Parathyroid adenoma (tissue), 2 donors: ENCODE data around the gene TWF1.
"Not testable (repeated sequence)": the region's sequence is repeated elsewhere in the genome, so short reads cannot be mapped to it uniquely, and the experiment has no call there.

Source experiments
- H2AFZ ChIP-seq: fragments of 300-600 bp; sonication (generic); one replicate; pipeline ENCODE4 v1.7.0; 2017; ENCODE audit warnings: antibody characterized with exemption, mild to moderate bottlenecking
- H3K27ac ChIP-seq: fragments of 300-600 bp; sonication (generic); one replicate; pipeline ENCODE4 v1.7.0; 2017
- H3K27me3 ChIP-seq: fragments of 300-600 bp; sonication (generic); one replicate; pipeline ENCODE4 v1.7.0; 2017; ENCODE audit warnings: low read length; ENCODE audit not compliant: control insufficient read depth, insufficient read depth
- H3K36me3 ChIP-seq: fragments of 300-600 bp; sonication (generic); one replicate; pipeline ENCODE4 v1.7.0; 2017; ENCODE audit warnings: low read length; ENCODE audit not compliant: control insufficient read depth, insufficient read depth
- H3K4me1 ChIP-seq: fragments of 300-600 bp; sonication (generic); one replicate; pipeline ENCODE4 v1.7.0; 2017; ENCODE audit warnings: control low read depth
- H3K4me2 ChIP-seq: fragments of 300-600 bp; sonication (generic); one replicate; pipeline ENCODE4 v1.7.0; 2017; ENCODE audit warnings: low read length
- H3K4me3 ChIP-seq: fragments of 300-600 bp; sonication (generic); one replicate; pipeline ENCODE4 v1.7.0; 2017; ENCODE audit warnings: low read depth, low read length
- H3K79me2 ChIP-seq: fragments of 300-600 bp; sonication (generic); one replicate; pipeline ENCODE4 v1.7.0; 2017; ENCODE audit warnings: control low read depth
- H3K9ac ChIP-seq: fragments of 300-600 bp; sonication (generic); one replicate; pipeline ENCODE4 v1.7.0; 2017; ENCODE audit warnings: mild to moderate bottlenecking
- H3K9me3 ChIP-seq: fragments of 300-600 bp; sonication (generic); one replicate; pipeline ENCODE4 v1.7.0; 2017; ENCODE audit warnings: low read length; ENCODE audit not compliant: control insufficient read depth
- CTCF ChIP-seq: fragments of 300-600 bp; sonication (generic); IDR thresholded peaks from one replicate; pipeline ENCODE4 v1.7.0; 2017; ENCODE audit warnings: antibody characterized with exemption, mild to moderate bottlenecking
- donor health status: primary hyperparathyroidism.

Gene TWF1

GRCh38 chr12:43754015-43754414, 52.1 kb downstream of the TWF1 start:
- Histone ChIP-seq H3K4me2 (no peak overlapping the region), H3K9ac (no peak overlapping the region), H2AFZ (no peak overlapping the region), H3K27ac (no peak overlapping the region), H3K4me1 (no peaks in the 10 kb centered on the region), H3K27me3 (no peaks in the 10 kb centered on the region), H3K4me3 (no peak overlapping the region), H3K9me3 (no peaks in the 10 kb centered on the region), H3K36me3 (no peaks in the 10 kb centered on the region), H3K79me2 (no peaks in the 10 kb centered on the region)
- no peak for TF ChIP-seq CTCF

DNA sequence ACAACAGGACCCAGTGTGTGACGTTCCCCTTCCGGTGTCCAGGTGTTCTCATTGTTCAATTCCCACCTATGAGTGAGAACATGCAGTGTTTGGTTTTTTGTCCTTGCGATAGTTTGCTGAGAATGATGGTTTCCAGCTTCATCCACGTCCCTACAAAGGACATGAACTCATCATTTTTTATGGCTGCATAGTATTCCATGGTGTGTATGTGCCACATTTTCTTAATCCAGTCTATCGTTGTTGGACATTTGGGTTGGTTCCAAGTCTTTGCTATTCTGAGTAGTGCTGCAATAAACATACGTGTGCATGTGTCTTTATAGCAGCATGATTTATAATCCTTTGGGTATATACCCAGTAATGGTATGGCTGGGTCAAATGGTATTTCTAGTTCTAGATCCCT, 54.8 kb downstream of the TWF1 start:
- H3K27ac ChIP-seq, H3K4me3 ChIP-seq, H3K4me2 ChIP-seq, H3K79me2 ChIP-seq, H3K27me3 ChIP-seq, H3K9ac ChIP-seq, H3K4me1 ChIP-seq, H2AFZ ChIP-seq, H3K9me3 ChIP-seq, H3K36me3 ChIP-seq: not testable (repeated sequence)

GRCh38 chr12:43750814-43751213, 55.3 kb downstream of the TWF1 start:
- TF ChIP-seq CTCF = no peak
- Histone ChIP-seq H3K79me2 (no peaks in the 10 kb centered on the region), H3K9me3 (no peaks in the 10 kb centered on the region), H3K9ac (no peak overlapping the region), H3K4me3 (no peak overlapping the region), H3K27ac (no peak overlapping the region), H3K27me3 (no peaks in the 10 kb centered on the region), H3K4me1 (no peaks in the 10 kb centered on the region), H3K4me2 (no peak overlapping the region), H3K36me3 (no peaks in the 10 kb centered on the region), H2AFZ (no peak overlapping the region)

- Histone ChIP-seq H2AFZ (no peak overlapping the region), H3K9me3 (no peaks in the 10 kb centered on the region), H3K4me3 (no peak overlapping the region), H3K27ac (no peak overlapping the region), H3K27me3 (no peaks in the 10 kb centered on the region), H3K9ac (no peak overlapping the region), H3K4me2 (no peak overlapping the region), H3K79me2 (no peaks in the 10 kb centered on the region), H3K4me1 (no peaks in the 10 kb centered on the region), H3K36me3 (no peaks in the 10 kb centered on the region)
- no peak for TF ChIP-seq CTCF
Observed at GRCh38 chr12:43749016-43749415, 57.1 kb downstream of the TWF1 start.

DNA sequence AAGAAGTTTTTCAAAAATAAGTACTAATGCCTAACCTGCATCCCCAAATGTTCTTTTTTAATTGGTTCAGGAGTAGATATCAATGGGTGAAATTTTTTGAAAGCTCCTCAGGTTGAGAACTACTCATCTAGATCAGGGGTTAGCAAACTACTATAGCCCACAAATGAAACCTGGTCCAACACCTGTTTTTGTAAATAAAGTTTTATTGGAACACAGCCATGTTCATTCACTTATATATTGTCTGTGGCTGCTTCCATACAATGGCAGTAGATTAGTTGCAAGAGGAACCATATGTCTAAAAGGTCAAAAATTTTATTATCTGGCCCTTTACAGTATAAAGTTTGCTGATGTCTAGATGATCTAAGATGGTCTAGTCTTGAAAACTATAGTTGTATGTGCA, 61.3 kb downstream of the TWF1 start:
- H3K79me2 ChIP-seq = no peaks in the 10 kb centered on the region
- no peak overlapping the region for H3K4me2 ChIP-seq
- no peaks in the 10 kb centered on the region for H3K36me3 ChIP-seq
- no peaks in the 10 kb centered on the region for H3K4me1 ChIP-seq
- no peaks in the 10 kb centered on the region for H3K27me3 ChIP-seq
- H3K9me3 ChIP-seq = no peaks in the 10 kb centered on the region
- no peak overlapping the region for H2AFZ ChIP-seq
- H3K27ac ChIP-seq = no peak overlapping the region
- no peak overlapping the region for H3K4me3 ChIP-seq
- no peak overlapping the region for H3K9ac ChIP-seq
- no peak for TF ChIP-seq CTCF
